ENCODE measurements around the gene ADCK2.

GRCh38 chr7:140650367-140650766 is 22.4 kb upstream of the ADCK2 start:
- TF ChIP-seq CTCF (IDR thresholded peaks at IDR 0.05) (no peak), POLR2A (IDR thresholded peaks at IDR 0.05; ENCODE audit: low read depth) (no peak), POLR2AphosphoS5 (IDR thresholded peaks at IDR 0.05) (no peak), EP300 (IDR thresholded peaks at IDR 0.05) (no peak)
